CD14-positive monocyte (primary cell): ENCODE measurements around the gene FGF14. TPM values are rescaled to one million over a fixed set of nuclear protein-coding genes. Genes with fewer than 3 reads are reported as not detected.

ENCODE experiments used
- DNase-seq, 3 donors: peaks; one replicate each; pipeline ENCODE4 v3.0.0-alpha.2; 2011 to 2022
- H2AFZ ChIP-seq: 2 replicates; pipeline ENCODE4 v1.6.0; 2012; ENCODE audit warnings: mild to moderate bottlenecking, low read depth, low read length, inconsistent platforms; ENCODE audit not compliant: insufficient read depth, poor library complexity, severe bottlenecking
- H3K27ac ChIP-seq, 2 donors: 1 replicate in 1 of 2; 2 replicates in 1 of 2; pipeline ENCODE4 v1.5.1; 2012 to 2013; ENCODE audit warnings: low read length in 2 of 2, control low read depth in 1 of 2, inconsistent platforms in 1 of 2, low read depth in 1 of 2, mild to moderate bottlenecking in 1 of 2
- H3K27me3 ChIP-seq, 2 donors: one replicate each; pipeline versions ENCODE4 v1.6.0 to v1.6.1; 2011 to 2013; ENCODE audit warnings: low read length in 2 of 2; ENCODE audit not compliant: control insufficient read depth in 2 of 2, insufficient read depth in 2 of 2
- H3K36me3 ChIP-seq, 2 donors: replicated peaks in 1 of 2; 1 replicate in 1 of 2; 2 replicates in 1 of 2; pipeline versions ENCODE4 v1.5.1 to v1.6.1; 2012 to 2013; ENCODE audit warnings: low read length in 2 of 2, control low read depth in 1 of 2, inconsistent platforms in 1 of 2, mild to moderate bottlenecking in 1 of 2; ENCODE audit not compliant: insufficient read depth in 2 of 2, control insufficient read depth in 1 of 2
- H3K4me1 ChIP-seq, 2 donors: 1 replicate in 1 of 2; 2 replicates in 1 of 2; pipeline versions ENCODE4 v1.5.1 to v1.6.1; 2012 to 2013; ENCODE audit warnings: low read length in 2 of 2, control low read depth in 1 of 2, inconsistent platforms in 1 of 2, mild to moderate bottlenecking in 1 of 2, moderate library complexity in 1 of 2; ENCODE audit not compliant: insufficient read depth in 2 of 2, control insufficient read depth in 1 of 2
- H3K4me2 ChIP-seq: replicated peaks from 2 replicates; pipeline ENCODE3; 2012; ENCODE audit warnings: low read length, moderate library complexity, mild to moderate bottlenecking; ENCODE audit not compliant: poor library complexity, severe bottlenecking; ENCODE audit errors: extremely low read depth
- H3K4me3 ChIP-seq, 3 experiments: fragments of 200-600 bp in 1 of 3; sonication (generic) in 1 of 3; replicated peaks in 1 of 3; 1 replicate in 2 of 3; 2 replicates in 1 of 3; pipeline ENCODE4 v1.5.1; 2011 to 2013; ENCODE audit warnings: low read length in 3 of 3, mild to moderate bottlenecking in 3 of 3, control low read depth in 2 of 3, low read depth in 2 of 3, inconsistent platforms in 1 of 3, moderate library complexity in 1 of 3
- H3K79me2 ChIP-seq: 2 replicates; pipeline ENCODE4 v1.6.0; 2012; ENCODE audit warnings: mild to moderate bottlenecking, control low read depth, inconsistent platforms, low read length, moderate library complexity; ENCODE audit not compliant: insufficient read depth
- H3K9ac ChIP-seq: 2 replicates; pipeline ENCODE4 v1.6.0; 2017; ENCODE audit warnings: low read length, mild to moderate bottlenecking; ENCODE audit not compliant: insufficient read depth, poor library complexity, severe bottlenecking
- H3K9me3 ChIP-seq, 2 donors: replicated peaks in 1 of 2; 1 replicate in 1 of 2; 2 replicates in 1 of 2; pipeline versions ENCODE4 v1.5.1 to v1.6.1; 2012 to 2013; ENCODE audit warnings: low read length in 2 of 2, control low read depth in 1 of 2; ENCODE audit not compliant: control insufficient read depth in 1 of 2, insufficient read depth in 1 of 2
- H4K20me1 ChIP-seq: 2 replicates; pipeline ENCODE4 v1.6.0; 2012; ENCODE audit warnings: mild to moderate bottlenecking, low read length, control low read depth, moderate library complexity; ENCODE audit not compliant: insufficient read depth
- H3K27ac Mint-ChIP-seq, 7 donors: one replicate each; pipeline ENCODE4 v1.8.0; 2020; ENCODE audit warnings: mild to moderate bottlenecking in 7 of 7, mixed read lengths in 7 of 7, moderate library complexity in 6 of 7, inconsistent platforms in 2 of 7
- H3K27me3 Mint-ChIP-seq, 3 donors: one replicate each; pipeline ENCODE4 v1.8.0; 2021 to 2022; ENCODE audit warnings: low read depth in 3 of 3, mild to moderate bottlenecking in 3 of 3, mixed read lengths in 3 of 3, moderate library complexity in 3 of 3, inconsistent platforms in 1 of 3
- H3K36me3 Mint-ChIP-seq, 2 donors: one replicate each; pipeline ENCODE4 v1.8.0; 2020; ENCODE audit warnings: mixed read lengths in 2 of 2, inconsistent platforms in 1 of 2, mild to moderate bottlenecking in 1 of 2
- H3K4me1 Mint-ChIP-seq: one replicate; pipeline ENCODE4 v1.8.0; 2020; ENCODE audit warnings: mild to moderate bottlenecking, mixed read lengths
- H3K4me3 Mint-ChIP-seq, 2 donors: one replicate each; pipeline ENCODE4 v1.8.0; 2020; ENCODE audit warnings: mild to moderate bottlenecking in 2 of 2, mixed read lengths in 2 of 2, moderate library complexity in 1 of 2
- H3K9me3 Mint-ChIP-seq, 7 donors: one replicate each; pipeline ENCODE4 v1.8.0; 2020 to 2022; ENCODE audit warnings: mixed read lengths in 7 of 7, mild to moderate bottlenecking in 6 of 7, moderate library complexity in 6 of 7, inconsistent platforms in 2 of 7
- CTCF ChIP-seq: fragments of 200-600 bp; IDR thresholded peaks from one replicate; pipeline ENCODE4 v1.8.0; 2022; ENCODE audit warnings: antibody characterized with exemption, mild to moderate bottlenecking
- WGBS: methylation state at CpG from one replicate; pipeline ENCODE4 v1.1.5; 2013; ENCODE audit warnings: missing lambda C conversion rate; ENCODE audit not compliant: insufficient coverage; 5-methylcytosine and 5-hydroxymethylcytosine counted together
- intact Hi-C, 2 donors: fragments of 100-400 bp; cut with micrococcal nuclease; formaldehyde crosslinking; loops; one replicate each; pipeline versions ENCODE4 v1.15.0 to v1.15.1; 2023
- polyA plus RNA-seq, 3 donors: library from polyadenylated mRNA; depleted of rRNA in 1 of 3; unstranded in 2 of 3; stranded (reverse) in 1 of 3; fragments of 300-500 nt in 2 of 3; fragments of >200 nt in 1 of 3; fragmentation: Illumina TruSeq in 2 of 3; gene quantifications; 1 replicate in 2 of 3; 2 replicates in 1 of 3; pipeline ENCODE4 v1.2.3, GENCODE V29; 2012 to 2021

The FGF14 gene
- polyA plus RNA-seq, 3 donors = not detected

- TF ChIP-seq CTCF = no peak
- H3K4me3 Mint-ChIP-seq = no peak overlapping the region
- Histone ChIP-seq H3K9me3 (no peaks in the 10 kb centered on the region), H3K4me3 (no peak overlapping the region), H2AFZ (no peak overlapping the region), H4K20me1 (no peaks in the 10 kb centered on the region), H3K9ac (no peak overlapping the region), H3K4me2 (no peak overlapping the region), H3K27me3 (no peaks in the 10 kb centered on the region), H3K79me2 (no peaks in the 10 kb centered on the region), H3K4me1 (peaks cover 5% of the 10 kb centered on the region in 2 donors), H3K36me3 (no peaks in the 10 kb centered on the region), H3K27ac (no peak overlapping the region)
- WGBS = no CpG with 5 or more reads among the region's 2 CpGs
- H3K9me3 Mint-ChIP-seq = peaks cover 0 to 3% (median 0%) of the 10 kb centered on the region in 7 donors
- no peaks in the 10 kb centered on the region for H3K36me3 Mint-ChIP-seq
- intact Hi-C loops = no loop called here
- DNase-seq = no peak
- peaks cover 6% of the 10 kb centered on the region for H3K4me1 Mint-ChIP-seq
- no peak overlapping the region for H3K27ac Mint-ChIP-seq
- peaks cover 1 to 2% (median 1%) of the 10 kb centered on the region in 3 donors for H3K27me3 Mint-ChIP-seq
Measured at GRCh38 chr13:101712026-101712348, 689.9 kb downstream of the FGF14 start.

- peaks cover 10% of the 10 kb centered on the region in 2 donors for H3K4me1 ChIP-seq
- H3K79me2 ChIP-seq = no peaks in the 10 kb centered on the region
- H3K27ac ChIP-seq = no peak overlapping the region
- Mint-ChIP-seq H3K27me3 (peaks cover 1 to 2% (median 1%) of the 10 kb centered on the region in 3 donors), H3K36me3 (no peaks in the 10 kb centered on the region), H3K4me3 (no peak overlapping the region), H3K9me3 (peaks cover 0 to 3% (median 0%) of the 10 kb centered on the region in 7 donors), H3K27ac (no peak overlapping the region), H3K4me1 (peaks cover 11% of the 10 kb centered on the region)
- no peaks in the 10 kb centered on the region for H3K36me3 ChIP-seq
- DNase-seq = no peak
- intact Hi-C loops = no loop called here
- no peak for TF ChIP-seq CTCF
- H4K20me1 ChIP-seq = no peaks in the 10 kb centered on the region
- no peak overlapping the region for H3K9ac ChIP-seq
- H2AFZ ChIP-seq = no peak overlapping the region
- no peak overlapping the region for H3K4me2 ChIP-seq
- WGBS = 100% methylated on average over 2 of the region's 2 CpGs
- no peaks in the 10 kb centered on the region for H3K9me3 ChIP-seq
- H3K4me3 ChIP-seq = no peak overlapping the region
- H3K27me3 ChIP-seq = no peaks in the 10 kb centered on the region
Measured at GRCh38 chr13:101711307-101712025, 690.4 kb downstream of the FGF14 start.
